Endothelial cell of umbilical vein (primary cell): ENCODE results near the gene FGFRL1. TPM values are rescaled to one million over a fixed set of nuclear protein-coding genes. Genes with fewer than 3 reads are reported as not detected.

ENCODE experiments used
- BruUV-seq: library from RNA; stranded (reverse); fragments of 400-500 nt; replicated peaks from 2 replicates; lab custom pipeline; 2021; lab: Mats Ljungman, UMichigan
- CTCF ChIA-PET: fragments of 300-600, 350-600 bp; sonication (Branson Sonifier 250); formaldehyde crosslinking; loops from one replicate; lab custom pipeline; 2021; ENCODE audit warnings: antibody characterized with exemption, inconsistent platforms; lab: Charles Lee
- POLR2A ChIA-PET: fragments of 300-600, 350-600 bp; sonication (Branson Sonifier 250); formaldehyde crosslinking; loops from one replicate; lab custom pipeline; 2021; ENCODE audit warnings: antibody characterized with exemption, inconsistent platforms; lab: Charles Lee
- DNase-seq: peaks from one replicate; pipeline ENCODE4 v3.0.0-alpha.2; 2011; ENCODE audit warnings: low read depth, low spot score
- FAIRE-seq: peaks from 2 replicates; lab custom pipeline; 2011; peaks lifted over from hg19 to GRCh38; lab: Jason Lieb, UNC
- H2AFZ ChIP-seq: 2 replicates; pipeline ENCODE4 v1.6.0; 2012; ENCODE audit warnings: low read depth, low read length, control low read depth, inconsistent platforms
- H3K27ac ChIP-seq: 2 replicates; pipeline ENCODE4 v1.5.1; 2011; ENCODE audit warnings: low read depth, mild to moderate bottlenecking, control low read depth, low read length, moderate library complexity; ENCODE audit not compliant: insufficient read depth
- H3K27me3 ChIP-seq, 2 experiments: 2 replicates each; pipeline versions ENCODE4 v1.6.0 to v1.6.1; 2011; ENCODE audit warnings: low read length in 2 of 2, mixed read lengths in 1 of 2; ENCODE audit not compliant: control insufficient read depth in 2 of 2, insufficient read depth in 2 of 2
- H3K36me3 ChIP-seq, 2 experiments: 2 replicates in 1 of 2; 3 replicates in 1 of 2; pipeline ENCODE4 v1.5.1; 2011; ENCODE audit warnings: low read length in 2 of 2, mild to moderate bottlenecking in 1 of 2, moderate library complexity in 1 of 2; ENCODE audit not compliant: control insufficient read depth in 2 of 2, insufficient read depth in 2 of 2; ENCODE audit errors: extremely low read depth in 1 of 2
- H3K4me1 ChIP-seq: 3 replicates; pipeline ENCODE4 v1.5.1; 2011; ENCODE audit warnings: mild to moderate bottlenecking, low read length; ENCODE audit not compliant: control insufficient read depth, insufficient read depth; ENCODE audit errors: extremely low read depth
- H3K4me2 ChIP-seq: 2 replicates; pipeline ENCODE4 v1.6.1; 2011; ENCODE audit warnings: low read length, control low read depth, mixed read lengths; ENCODE audit not compliant: insufficient read depth
- H3K4me3 ChIP-seq, 3 experiments: fragments of 200-600 bp in 1 of 3; sonication (generic), shearing (Covaris generic) in 1 of 3; replicated peaks in 1 of 3; 2 replicates each; pipeline ENCODE4 v1.5.1; 2011 to 2016; ENCODE audit warnings: control low read depth in 3 of 3, low read length in 3 of 3, mild to moderate bottlenecking in 2 of 3, inconsistent platforms in 1 of 3, low read depth in 1 of 3, moderate library complexity in 1 of 3; ENCODE audit not compliant: insufficient read depth in 1 of 3
- H3K79me2 ChIP-seq: 2 replicates; pipeline ENCODE4 v1.6.0; 2012; ENCODE audit warnings: low read length, inconsistent platforms; ENCODE audit not compliant: control insufficient read depth, insufficient read depth
- H3K9ac ChIP-seq: replicated peaks from 2 replicates; pipeline ENCODE3; 2011; ENCODE audit warnings: low read length, control low read depth; ENCODE audit not compliant: insufficient read depth; ENCODE audit errors: extremely low read depth
- H3K9me1 ChIP-seq: replicated peaks from 3 replicates; pipeline ENCODE4 v1.6.0; 2011; ENCODE audit warnings: mild to moderate bottlenecking, low read length; ENCODE audit not compliant: control insufficient read depth, insufficient read depth; ENCODE audit errors: extremely low read depth
- H3K9me3 ChIP-seq: replicated peaks from 2 replicates; pipeline ENCODE4 v1.5.1; 2012; ENCODE audit warnings: low read length, inconsistent platforms; ENCODE audit not compliant: control insufficient read depth, insufficient read depth
- H4K20me1 ChIP-seq: replicated peaks from 2 replicates; pipeline ENCODE3; 2011; ENCODE audit warnings: mild to moderate bottlenecking, low read length; ENCODE audit not compliant: control insufficient read depth, insufficient read depth; ENCODE audit errors: extremely low read depth
- FOS ChIP-seq: IDR thresholded peaks from 2 replicates; pipeline ENCODE4 v1.6.1; 2011; ENCODE audit warnings: mild to moderate bottlenecking, low read length, moderate library complexity, borderline replicate concordance; ENCODE audit not compliant: insufficient read depth
- GATA2 ChIP-seq: IDR thresholded peaks from 2 replicates; pipeline ENCODE4 v1.7.0; 2011; ENCODE audit warnings: low read depth, mild to moderate bottlenecking, moderate library complexity, mixed read lengths, low read length; ENCODE audit not compliant: insufficient read length, insufficient read depth
- JUN ChIP-seq: IDR thresholded peaks from 2 replicates; pipeline ENCODE4 v1.6.1; 2011; ENCODE audit warnings: borderline replicate concordance, low read depth; ENCODE audit not compliant: insufficient read length, insufficient read depth
- POLR2A ChIP-seq: IDR thresholded peaks from 2 replicates; pipeline ENCODE4 v1.6.1; 2012; ENCODE audit warnings: low read depth, mild to moderate bottlenecking, control low read depth, low read length
- POLR2AphosphoS5 ChIP-seq: IDR thresholded peaks from 2 replicates; pipeline ENCODE4 v1.6.1; 2012; ENCODE audit warnings: low read depth, mild to moderate bottlenecking, control low read depth, low read length, moderate library complexity; ENCODE audit not compliant: insufficient read depth
- dilution Hi-C: fragments of 300-500 bp; cut with MboI; formaldehyde crosslinking; loops from one replicate; pipeline ENCODE4 v1.15.0; 2019; ENCODE audit warnings: low sequenced_read_pairs; ENCODE audit not compliant: extremely low pct_ligation_motif_present
- intact Hi-C: fragments of 100-400 bp; cut with micrococcal nuclease; formaldehyde crosslinking; loops from one replicate; pipeline ENCODE4 v1.10.0; 2022
- polyA plus RNA-seq, 4 experiments: library from polyadenylated mRNA; depleted of rRNA in 3 of 4; stranded (reverse) in 3 of 4; unstranded in 1 of 4; fragments of >200 nt; gene quantifications; 2 replicates each; pipeline versions ENCODE4 v1.2.1 to v1.2.3, GENCODE V29; 2011 to 2012; ENCODE audit warnings: missing spikeins in 1 of 4
- total RNA-seq: library from RNA; stranded (reverse); gene quantifications from 2 replicates; pipeline ENCODE4 v1.2.3, GENCODE V29; 2021
- TF ChIP-seq, protein P1 (sequence below), 2 donors: IDR thresholded peaks; 1 replicate in 1 of 2; 2 replicates in 1 of 2; pipeline ENCODE4 v1.5.1; 2011; ENCODE audit warnings: low read length in 2 of 2, mild to moderate bottlenecking in 2 of 2, moderate library complexity in 2 of 2, control low read depth in 1 of 2, inconsistent platforms in 1 of 2, low read depth in 1 of 2; ENCODE audit not compliant: insufficient read depth in 1 of 2; ENCODE audit errors: extremely low read depth in 1 of 2
- TF ChIP-seq, protein P2 (sequence below): IDR thresholded peaks from 2 replicates; pipeline ENCODE4 v1.6.1; 2011; ENCODE audit not compliant: insufficient read depth, insufficient read length

Gene FGFRL1
- total and polyA plus RNA-seq, 2 donors (not counting 3 experiments of a cell fraction or from before 2014, with no cell fraction given): 33.3 to 74.6 TPM

DNA sequence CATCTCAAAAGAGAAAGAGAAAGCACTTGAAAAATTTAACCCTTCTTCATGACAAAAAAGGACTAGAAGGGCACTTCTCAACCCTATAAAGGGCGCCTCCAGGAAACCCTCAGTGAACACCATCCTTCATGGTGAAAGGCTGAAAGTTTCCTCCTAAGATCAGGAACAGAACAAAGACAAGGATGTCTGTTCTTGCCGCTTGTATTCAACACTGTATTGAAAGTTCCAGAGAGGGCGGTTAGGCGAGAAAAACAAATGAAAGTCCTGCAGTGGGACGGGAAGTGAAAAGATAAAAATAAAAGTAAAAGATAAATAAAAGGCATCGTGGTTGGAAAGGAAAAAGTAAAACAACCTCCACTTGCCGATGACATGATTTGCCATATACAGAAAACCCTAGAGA is 51.0 kb downstream of the FGFRL1 start:
- CTCF ChIA-PET: interaction anchor here (1.7 kb wide), 1 partner anchor 11 kb away, joined by 4 read pairs; no protein-coding TSS in a partner anchor
- Histone ChIP-seq H3K36me3 (no peaks in the 10 kb centered on the region), H3K27me3 (peaks cover 10 to 24% of the 10 kb centered on the region in 2 experiments), H3K79me2 (no peaks in the 10 kb centered on the region), H3K4me1 (no peaks in the 10 kb centered on the region), H3K4me3 (no peak overlapping the region), H2AFZ (no peak overlapping the region), H3K4me2 (no peak overlapping the region), H4K20me1 (no peaks in the 10 kb centered on the region), H3K9me3 (no peaks in the 10 kb centered on the region), H3K9ac (no peak overlapping the region), H3K9me1 (no peaks in the 10 kb centered on the region), H3K27ac (no peak overlapping the region)
- BruUV-seq: no TSS peak
- no peak for FAIRE-seq
- dilution Hi-C loops (no loop called here), intact Hi-C loops (no loop called here)
- no peak for DNase-seq
- TF ChIP-seq, protein P1, sequence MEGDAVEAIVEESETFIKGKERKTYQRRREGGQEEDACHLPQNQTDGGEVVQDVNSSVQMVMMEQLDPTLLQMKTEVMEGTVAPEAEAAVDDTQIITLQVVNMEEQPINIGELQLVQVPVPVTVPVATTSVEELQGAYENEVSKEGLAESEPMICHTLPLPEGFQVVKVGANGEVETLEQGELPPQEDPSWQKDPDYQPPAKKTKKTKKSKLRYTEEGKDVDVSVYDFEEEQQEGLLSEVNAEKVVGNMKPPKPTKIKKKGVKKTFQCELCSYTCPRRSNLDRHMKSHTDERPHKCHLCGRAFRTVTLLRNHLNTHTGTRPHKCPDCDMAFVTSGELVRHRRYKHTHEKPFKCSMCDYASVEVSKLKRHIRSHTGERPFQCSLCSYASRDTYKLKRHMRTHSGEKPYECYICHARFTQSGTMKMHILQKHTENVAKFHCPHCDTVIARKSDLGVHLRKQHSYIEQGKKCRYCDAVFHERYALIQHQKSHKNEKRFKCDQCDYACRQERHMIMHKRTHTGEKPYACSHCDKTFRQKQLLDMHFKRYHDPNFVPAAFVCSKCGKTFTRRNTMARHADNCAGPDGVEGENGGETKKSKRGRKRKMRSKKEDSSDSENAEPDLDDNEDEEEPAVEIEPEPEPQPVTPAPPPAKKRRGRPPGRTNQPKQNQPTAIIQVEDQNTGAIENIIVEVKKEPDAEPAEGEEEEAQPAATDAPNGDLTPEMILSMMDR (IDR thresholded peaks at IDR 0.05; ENCODE audit: extremely low read depth in 1 of 2, insufficient read depth in 1 of 2, low read depth in 1 of 2, low read length in 2 of 2): no peak
- TF ChIP-seq, protein P2, sequence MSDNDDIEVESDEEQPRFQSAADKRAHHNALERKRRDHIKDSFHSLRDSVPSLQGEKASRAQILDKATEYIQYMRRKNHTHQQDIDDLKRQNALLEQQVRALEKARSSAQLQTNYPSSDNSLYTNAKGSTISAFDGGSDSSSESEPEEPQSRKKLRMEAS: no peak
- TF ChIP-seq GATA2 (no peak), JUN (no peak), FOS (no peak), POLR2AphosphoS5 (no peak), POLR2A (no peak)
- POLR2A ChIA-PET: no interaction called here
